ENCODE results near the gene FAM120AOS.
"Not testable (repeated sequence)": the region's sequence is repeated elsewhere in the genome, so short reads cannot be mapped to it uniquely, and the experiment has no call there.

The FAM120AOS gene

DNA sequence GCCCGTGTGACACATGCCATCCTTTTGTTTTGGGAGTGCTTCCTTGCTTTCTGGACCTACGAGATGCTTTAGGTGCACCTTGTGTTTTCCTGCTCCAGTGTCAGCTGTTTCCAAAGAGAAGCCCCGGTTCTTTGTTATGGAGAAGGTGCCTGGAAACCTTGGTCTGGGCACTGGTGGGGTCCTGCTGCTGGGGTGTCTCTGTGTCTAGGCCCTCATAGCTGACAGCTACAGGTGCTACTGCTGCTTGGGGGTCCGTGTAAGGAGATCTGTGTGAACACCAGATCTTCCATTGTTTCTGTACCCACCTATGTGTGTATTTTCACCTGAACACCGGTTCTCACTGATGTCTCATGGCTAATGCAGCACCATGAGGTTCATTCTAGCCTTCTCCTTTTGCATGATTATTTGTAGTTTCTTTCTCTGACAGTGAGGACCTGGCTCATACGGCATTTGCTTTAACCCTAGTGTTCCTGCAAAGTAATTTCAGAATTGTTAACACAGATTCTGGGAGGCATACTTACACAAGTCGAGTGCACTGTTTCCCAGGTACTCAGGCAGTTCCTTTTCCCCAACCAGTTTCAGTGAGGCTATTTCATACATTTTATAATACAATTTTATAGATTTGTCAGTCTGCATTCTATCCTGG lies 13.2 kb upstream of the FAM120AOS start:
- no peak for DNase-seq

DNA sequence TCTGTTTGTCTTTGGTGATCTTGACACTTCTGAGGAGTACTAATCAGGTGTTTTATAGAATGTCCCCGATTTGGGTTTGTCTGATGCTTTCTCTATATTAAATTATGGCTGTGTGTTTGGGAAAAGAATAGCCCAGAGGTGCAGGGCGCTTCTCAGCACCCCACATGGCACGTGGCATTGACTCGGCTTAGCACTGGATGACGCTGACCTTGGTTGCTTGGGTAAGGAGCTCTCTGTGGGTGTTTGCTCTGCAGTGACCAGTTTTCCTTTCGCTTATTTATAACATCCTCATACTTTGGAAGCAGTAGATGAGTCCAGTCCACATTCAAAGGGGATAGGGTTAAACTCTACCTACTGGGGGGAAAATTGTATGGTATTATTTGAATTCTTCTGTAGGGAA lies 12.5 kb upstream of the FAM120AOS start:
- no peak for DNase-seq

DNA sequence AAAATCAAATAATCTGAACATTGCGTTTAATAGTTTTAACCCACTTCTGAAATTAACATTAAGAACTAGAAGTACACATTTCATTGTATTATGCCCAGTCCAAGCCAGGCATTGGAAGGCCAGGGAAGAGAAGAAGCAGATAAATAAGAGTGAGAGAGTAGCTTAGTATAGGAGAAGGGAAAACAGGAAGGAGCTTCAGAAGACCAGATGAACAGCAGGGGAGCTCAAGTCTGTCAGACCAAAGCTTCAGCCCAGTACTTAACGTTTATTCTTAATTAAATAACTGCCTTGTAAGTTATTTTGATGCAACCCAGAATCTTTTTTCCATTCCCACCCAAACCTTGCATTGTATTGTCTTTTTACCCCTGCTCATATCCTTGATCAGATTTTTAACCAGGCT lies 11.5 kb upstream of the FAM120AOS start:
- no peak for DNase-seq

- DNase-seq = no peak
These were observed 11.0 kb upstream of the FAM120AOS start for GRCh38 chr9:93464395-93464794.

DNA sequence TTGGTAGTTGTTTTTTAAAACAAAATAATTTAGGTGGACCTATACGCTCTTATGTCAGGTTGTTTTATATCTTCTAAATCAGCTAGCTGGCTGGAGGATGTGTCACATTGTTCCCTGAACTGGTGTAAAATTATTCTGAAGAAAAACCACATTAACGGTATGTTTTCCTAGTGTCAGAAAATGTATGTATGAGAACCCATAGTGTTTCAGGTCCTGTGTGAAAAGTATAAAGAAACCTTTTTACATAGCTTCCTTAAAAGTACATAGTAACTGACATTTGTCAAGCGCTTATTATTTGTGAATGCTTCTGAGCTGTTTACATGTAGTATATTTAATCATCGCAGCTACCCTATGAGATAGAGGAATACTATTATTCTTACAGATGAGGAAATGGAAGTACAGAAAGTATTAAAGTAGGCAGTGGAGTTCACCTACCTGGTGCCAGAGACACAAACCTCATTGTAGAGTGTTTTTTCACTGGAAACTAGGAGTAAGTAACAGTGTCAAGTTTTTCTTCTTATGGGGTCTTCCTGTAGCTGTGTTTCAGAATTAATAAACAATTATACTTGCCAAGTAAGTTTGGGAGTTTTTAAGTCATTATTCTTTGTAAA lies 10.4 kb upstream of the FAM120AOS start:
- no peak for DNase-seq

DNA sequence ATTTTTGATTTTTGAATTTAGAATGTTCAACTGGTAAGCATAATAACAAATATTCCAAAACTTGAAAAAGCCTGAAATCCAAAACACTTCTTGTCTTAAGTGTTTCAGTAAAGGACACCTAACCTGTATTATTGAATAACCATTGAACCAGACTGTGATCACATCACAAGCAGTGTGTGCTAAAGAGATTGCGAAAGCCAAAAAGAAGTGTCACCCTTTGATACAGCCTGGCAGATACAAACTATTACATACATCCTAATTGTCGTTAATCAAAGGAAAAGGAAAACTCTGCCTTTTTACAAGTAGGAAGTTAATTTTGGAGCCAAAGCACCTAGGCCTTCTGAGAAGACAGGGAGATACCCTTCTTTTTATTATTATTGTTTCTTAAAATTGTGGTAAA lies 8.4 kb upstream of the FAM120AOS start:
- DNase-seq = no peak

GRCh38 chr9:93461414-93461743 lies 8.0 kb upstream of the FAM120AOS start:
- no peak for DNase-seq

DNA sequence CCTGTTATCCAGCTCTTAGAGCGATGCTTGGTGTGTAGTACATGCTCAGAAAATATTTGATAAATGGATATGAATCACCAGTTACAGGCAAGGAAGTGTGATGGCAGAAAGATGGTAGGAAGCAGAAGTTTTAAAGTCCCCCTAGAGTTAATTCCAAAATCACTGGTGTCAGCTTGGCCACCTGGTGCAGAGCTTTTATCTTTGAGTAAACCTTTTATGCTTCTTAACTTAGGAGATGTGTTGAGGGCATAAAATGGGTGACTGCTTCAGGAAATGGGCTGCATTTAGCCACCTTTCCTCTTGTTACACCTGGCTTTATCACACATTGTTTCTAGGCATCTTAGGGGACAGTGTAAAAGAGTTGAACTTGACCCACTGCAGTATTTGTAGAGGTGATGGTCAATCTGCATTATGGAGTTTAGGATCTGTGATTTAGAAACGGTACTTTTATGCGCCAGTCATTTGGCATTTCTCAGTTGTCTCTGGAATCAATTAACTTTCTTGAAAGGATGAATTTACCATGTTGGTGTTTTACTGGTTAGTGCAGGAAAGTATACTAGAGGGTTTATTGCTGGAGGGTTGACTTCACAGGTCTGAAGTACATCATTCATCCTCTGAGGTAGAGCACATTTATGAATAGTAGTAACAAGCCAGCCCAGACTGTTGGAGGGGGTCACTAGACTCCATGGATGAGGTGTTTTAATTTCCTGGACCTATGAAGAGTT lies 7.5 kb upstream of the FAM120AOS start:
- no peak for DNase-seq

GRCh38 chr9:93459432-93459847 lies 6.1 kb upstream of the FAM120AOS start:
- DNase-seq = no peak

- DNase-seq = no peak
These were observed 5.3 kb upstream of the FAM120AOS start for GRCh38 chr9:93458712-93459111.

DNA sequence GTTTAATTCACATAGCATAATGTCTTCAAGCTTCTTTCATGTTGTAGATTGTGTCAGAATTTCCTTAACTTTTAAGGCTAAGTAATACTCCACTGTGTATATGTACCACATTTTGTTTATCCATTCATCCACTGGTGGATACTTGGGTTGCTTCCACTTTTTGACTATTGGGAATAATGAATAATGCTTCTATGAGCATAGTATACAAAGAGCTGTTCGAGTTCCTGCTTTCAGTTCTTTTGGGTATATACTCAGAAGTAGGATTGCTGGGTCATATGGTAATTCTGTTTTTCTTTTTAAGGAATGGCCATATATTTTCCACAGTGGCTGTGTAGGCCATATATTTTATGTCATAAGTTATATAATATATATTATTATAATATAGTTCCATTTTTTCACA lies 3.6 kb upstream of the FAM120AOS start:
- DNase-seq = no peak

DNA sequence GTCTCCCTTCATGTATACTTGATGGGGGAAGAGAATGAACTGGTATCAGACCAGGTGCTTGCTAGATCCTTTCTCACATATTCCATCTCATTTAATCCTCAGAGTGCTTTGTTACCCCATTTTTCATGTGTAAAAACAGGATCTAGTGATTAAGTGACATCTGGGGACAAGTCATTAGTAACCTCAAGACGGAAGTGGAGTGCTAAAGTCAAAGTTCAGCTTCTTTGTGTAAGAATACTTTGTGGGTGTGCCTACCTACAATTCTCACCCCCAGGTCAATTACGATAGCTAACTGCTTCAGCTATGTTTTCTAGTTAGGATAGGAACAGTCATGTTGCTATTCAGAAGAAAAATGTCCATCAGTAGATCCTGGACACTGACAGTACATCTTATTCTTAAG lies 3.1 kb upstream of the FAM120AOS start:
- DNase-seq = peak; percentile 30

DNA sequence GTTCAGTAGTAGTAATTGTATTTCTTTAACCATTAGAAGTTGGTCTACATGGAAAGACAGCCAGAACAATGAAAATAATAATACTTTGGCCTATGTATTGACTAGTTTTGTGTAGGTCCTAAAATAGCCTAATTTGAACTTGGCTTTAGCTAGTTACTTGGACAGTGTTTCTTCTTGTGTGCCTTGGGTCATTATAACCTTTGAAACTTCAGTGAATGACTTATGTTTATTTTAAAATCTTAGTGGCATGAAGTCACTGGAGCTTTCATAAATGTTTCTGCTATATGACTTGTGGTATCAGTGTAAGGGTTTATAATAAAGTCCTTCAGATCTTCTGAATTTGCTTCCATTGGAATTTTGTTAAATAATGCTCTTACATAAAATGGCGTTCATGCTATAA lies 2.6 kb upstream of the FAM120AOS start:
- DNase-seq = no peak

- no peak for DNase-seq
These were observed 703 bp downstream of the FAM120AOS start for GRCh38 chr9:93452710-93453046.

GRCh38 chr9:93451849-93452709 lies 1.3 kb downstream of the FAM120AOS start:
- peak; percentile 32 for DNase-seq

GRCh38 chr9:93450945-93451815 lies 2.2 kb downstream of the FAM120AOS start, which contains the start of gene FAM120A:
Gene FAM120A, plus strand, starts transcription at chr9:93451685. Its CDS starts 231 bp downstream, at chr9:93451916.
- peak; percentile 79 for DNase-seq

DNA sequence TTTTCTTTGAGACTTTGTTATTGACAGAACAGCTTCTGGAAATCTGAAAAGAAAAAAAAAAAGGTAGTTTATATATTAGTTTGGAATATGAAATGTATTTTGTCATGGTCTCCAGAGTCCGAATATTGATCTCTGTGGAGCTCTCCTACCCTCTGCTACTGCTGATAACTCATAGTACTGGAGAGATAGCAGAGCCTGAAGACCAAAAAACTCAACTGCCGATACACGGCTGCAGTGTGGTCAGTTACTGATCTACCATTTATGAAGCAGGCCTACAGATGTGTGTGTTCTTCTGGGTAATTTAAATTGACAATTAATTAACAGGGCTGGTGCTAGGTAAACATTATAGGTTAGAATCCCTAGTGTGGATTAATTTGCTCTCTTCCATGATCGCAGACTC lies 5.7 kb downstream of the FAM120AOS start:
- DNase-seq = no peak

DNA sequence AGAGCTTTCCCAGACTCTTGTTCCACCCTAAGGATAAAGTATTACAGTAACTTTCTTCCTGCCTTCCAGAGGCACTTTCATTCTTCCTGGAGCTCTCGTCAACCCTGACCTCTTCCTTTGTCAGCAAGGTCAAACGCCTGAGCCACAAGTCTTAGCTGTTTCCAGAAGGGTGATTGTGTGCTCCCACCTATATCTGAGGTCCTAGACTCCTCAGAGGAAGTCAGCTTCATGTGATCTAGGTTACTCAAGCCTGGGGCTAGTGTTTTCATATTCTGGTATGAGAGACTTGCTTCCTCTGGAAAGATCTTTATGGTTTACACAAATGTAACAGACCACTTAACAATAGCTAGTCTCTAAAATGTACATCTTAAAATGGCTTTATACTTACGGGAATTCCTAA lies 7.3 kb downstream of the FAM120AOS start:
- DNase-seq = no peak

GRCh38 chr9:93440896-93441580 lies 12.3 kb downstream of the FAM120AOS start:
- DNase-seq = no peak

- not testable (repeated sequence) for DNase-seq
These were observed 14.1 kb downstream of the FAM120AOS start for GRCh38 chr9:93439301-93439700.

DNA sequence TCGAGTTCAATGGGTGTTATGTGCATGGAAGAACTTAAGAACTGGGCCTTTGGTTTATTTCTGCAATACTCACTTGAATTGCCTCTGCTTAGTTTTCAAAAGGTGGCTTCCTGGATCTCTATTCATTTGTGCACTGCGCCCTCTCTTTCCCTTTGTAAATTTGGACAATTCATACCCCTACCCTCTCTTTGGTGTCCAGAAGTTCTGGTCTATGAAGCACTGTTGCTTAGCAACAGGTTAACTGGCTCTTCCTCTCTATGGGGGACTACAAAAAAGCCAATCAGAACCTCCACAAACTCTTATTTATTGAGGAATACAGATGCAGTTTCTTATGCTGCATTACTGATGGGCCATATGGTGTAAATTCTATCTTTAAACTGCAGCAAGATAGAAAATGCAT lies 15.4 kb downstream of the FAM120AOS start:
- DNase-seq = no peak
